ENCODE data around the gene FRMD4A.

- TF ChIP-seq, protein P1, sequence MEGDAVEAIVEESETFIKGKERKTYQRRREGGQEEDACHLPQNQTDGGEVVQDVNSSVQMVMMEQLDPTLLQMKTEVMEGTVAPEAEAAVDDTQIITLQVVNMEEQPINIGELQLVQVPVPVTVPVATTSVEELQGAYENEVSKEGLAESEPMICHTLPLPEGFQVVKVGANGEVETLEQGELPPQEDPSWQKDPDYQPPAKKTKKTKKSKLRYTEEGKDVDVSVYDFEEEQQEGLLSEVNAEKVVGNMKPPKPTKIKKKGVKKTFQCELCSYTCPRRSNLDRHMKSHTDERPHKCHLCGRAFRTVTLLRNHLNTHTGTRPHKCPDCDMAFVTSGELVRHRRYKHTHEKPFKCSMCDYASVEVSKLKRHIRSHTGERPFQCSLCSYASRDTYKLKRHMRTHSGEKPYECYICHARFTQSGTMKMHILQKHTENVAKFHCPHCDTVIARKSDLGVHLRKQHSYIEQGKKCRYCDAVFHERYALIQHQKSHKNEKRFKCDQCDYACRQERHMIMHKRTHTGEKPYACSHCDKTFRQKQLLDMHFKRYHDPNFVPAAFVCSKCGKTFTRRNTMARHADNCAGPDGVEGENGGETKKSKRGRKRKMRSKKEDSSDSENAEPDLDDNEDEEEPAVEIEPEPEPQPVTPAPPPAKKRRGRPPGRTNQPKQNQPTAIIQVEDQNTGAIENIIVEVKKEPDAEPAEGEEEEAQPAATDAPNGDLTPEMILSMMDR (IDR thresholded peaks at IDR 0.05) = no peak
- no peak for TF ChIP-seq POLR2A (IDR thresholded peaks at IDR 0.05)
Observed at GRCh38 chr10:13705526-13706174, 625.1 kb downstream of the FRMD4A start.
